ENCODE data around the gene RNF114.
"Not testable (repeated sequence)": the region's sequence is repeated elsewhere in the genome, so short reads cannot be mapped to it uniquely, and the experiment has no call there.

Gene RNF114

DNA sequence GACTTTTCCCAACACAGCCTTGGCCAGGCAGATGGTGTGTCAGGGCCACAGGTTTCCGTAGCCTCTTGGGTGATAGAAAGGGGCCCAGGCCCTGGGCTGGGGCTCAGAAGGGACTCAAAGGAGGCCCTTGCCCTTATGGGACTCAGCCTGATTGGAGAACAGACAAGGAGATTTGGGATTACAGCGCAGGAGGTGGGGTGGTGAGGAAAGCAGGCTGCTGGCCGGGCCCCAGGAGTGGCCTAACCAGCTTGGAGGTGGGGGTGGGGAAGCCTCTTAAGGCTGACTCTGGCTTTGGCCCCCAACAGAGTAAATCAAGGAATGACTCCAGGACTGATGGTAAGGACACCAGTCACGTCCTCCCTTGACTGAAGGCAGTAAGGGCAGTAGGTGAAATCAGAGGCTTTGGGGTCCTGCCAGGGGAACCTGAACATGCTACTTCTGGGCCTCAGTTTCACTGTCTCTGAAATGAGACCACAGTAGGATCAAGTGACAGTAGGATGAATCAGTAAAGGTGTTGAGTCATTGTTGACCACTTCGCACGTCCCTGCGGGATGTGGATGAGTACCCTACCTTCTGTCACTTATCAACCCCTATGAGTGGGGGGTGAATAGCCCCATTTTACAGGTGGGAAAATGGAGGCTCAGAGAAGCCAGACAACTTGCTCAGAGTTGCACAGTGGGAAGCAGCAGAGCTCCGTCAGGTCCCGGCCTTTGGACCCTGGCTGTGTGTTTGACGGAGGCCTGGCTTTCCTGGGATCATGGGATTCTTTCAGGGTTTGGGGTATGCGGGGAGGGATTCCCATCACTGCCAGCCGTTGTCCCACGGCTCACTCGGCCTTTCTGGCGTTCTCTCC is 51.0 kb downstream of the RNF114 start:
- DNase-seq, result no peak

DNA sequence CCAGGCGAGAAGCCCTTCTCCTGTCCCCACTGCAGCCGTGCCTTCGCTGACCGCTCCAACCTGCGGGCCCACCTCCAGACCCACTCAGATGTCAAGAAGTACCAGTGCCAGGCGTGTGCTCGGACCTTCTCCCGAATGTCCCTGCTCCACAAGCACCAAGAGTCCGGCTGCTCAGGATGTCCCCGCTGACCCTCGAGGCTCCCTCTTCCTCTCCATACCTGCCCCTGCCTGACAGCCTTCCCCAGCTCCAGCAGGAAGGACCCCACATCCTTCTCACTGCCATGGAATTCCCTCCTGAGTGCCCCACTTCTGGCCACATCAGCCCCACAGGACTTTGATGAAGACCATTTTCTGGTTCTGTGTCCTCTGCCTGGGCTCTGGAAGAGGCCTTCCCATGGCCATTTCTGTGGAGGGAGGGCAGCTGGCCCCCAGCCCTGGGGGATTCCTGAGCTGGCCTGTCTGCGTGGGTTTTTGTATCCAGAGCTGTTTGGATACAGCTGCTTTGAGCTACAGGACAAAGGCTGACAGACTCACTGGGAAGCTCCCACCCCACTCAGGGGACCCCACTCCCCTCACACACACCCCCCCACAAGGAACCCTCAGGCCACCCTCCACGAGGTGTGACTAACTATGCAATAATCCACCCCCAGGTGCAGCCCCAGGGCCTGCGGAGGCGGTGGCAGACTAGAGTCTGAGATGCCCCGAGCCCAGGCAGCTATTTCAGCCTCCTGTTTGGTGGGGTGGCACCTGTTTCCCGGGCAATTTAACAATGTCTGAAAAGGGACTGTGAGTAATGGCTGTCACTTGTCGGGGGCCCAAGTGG is 51.9 kb downstream of the RNF114 start:
- DNase-seq, result no peak

DNA sequence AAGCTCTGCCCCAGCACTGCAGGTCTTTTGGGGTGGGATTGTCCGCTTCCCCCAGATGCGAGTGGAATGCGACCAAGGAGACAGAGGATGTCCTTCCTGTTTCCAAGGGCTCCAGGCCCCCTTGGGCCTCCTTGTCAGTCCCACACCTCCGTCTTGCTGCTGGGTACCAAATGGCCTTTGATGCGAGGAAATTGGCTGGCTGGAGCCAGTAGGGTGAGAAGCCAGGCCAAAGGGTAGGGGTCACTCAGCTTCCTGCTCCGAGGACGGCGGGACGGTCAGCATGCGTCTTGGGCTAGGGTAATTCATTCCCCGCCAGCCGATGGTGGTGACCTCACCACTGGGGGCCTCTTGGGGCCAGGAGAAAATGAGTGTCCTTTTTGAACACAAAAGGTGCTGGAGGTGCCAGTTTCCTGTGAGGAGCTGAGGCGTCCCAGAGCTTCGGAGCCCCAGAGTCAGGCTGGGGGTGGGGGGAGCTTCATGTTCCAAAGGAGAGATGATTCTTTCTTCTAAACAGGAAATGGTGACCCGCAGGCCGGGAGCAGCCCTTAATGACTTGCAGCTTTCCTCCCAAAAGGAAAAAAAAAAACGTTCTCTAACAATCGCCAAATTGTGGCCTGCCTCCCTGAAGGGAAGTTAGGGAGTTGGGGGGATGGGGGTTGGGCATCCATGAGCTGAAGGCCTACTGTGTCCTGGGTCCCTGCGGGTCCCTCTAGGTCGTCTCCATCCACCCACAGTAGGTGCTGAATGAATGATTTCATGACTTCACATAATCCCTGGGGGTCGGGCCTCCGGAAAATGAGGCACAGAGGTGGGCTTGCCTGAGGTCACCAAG is 53.3 kb downstream of the RNF114 start:
- DNase-seq, result no peak

DNA sequence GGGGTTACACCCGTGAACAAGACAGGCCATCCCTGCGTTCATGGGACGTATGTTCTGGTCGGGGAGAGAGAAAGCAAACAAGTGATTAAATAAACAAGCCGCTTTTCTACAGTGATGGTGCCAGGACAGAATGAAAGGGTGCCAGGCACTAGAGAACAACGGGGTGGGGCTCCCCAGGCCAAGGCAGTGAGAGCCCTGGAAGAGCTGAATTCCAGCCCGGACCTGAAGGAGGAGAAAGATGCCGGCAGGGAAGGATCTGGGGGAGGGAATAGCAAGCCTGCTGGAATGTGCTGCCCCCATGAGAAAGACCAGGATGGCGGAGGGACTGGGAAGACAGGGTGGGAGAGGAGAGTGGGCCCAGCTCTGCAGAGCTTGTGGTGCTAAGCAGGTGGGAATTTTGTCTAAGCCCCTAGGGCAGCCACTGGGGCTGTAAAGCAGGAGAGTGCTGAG is 54.1 kb downstream of the RNF114 start:
- no peak for DNase-seq

DNA sequence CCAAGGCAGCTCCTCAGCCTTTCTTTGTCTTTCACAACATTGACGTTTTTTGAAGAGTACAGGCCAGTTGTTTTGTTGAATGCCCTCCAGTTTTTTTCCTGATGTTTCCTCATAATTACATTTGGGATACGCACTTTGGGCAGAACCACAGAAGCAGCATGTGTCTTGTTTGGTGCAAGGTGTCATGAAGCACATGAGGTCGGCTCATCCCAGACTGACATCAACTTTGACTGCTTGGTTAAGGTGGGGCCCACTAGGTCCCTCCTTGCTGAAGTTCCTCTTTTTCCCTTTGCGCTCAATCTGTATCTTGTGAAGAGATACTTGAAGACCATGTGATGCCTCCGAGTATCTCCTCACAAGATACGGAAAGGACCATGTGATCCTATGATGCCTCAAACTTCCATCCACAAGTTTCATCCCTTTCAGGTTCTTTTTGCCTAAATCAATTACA is 57.1 kb downstream of the RNF114 start:
- no peak for DNase-seq

DNA sequence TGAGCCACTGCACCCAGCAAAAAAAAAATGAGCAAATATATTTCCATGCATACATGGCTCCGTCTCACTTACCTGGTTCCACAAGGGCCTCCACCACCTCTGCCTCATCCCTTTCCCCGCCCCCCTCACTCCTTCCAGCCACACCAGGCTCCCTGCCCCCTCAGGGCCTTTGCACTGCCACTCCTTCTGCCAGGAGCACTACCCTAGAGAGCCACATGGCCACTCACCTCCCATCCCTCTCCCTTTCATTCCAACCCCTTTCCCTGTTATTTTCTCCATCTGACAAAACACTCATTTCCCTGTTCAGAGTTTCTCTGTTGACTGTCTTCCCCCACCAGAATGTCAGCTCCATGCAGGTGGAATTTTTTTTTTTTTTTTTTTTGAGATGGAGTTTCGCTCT is 59.4 kb downstream of the RNF114 start:
- no peak for DNase-seq

DNA sequence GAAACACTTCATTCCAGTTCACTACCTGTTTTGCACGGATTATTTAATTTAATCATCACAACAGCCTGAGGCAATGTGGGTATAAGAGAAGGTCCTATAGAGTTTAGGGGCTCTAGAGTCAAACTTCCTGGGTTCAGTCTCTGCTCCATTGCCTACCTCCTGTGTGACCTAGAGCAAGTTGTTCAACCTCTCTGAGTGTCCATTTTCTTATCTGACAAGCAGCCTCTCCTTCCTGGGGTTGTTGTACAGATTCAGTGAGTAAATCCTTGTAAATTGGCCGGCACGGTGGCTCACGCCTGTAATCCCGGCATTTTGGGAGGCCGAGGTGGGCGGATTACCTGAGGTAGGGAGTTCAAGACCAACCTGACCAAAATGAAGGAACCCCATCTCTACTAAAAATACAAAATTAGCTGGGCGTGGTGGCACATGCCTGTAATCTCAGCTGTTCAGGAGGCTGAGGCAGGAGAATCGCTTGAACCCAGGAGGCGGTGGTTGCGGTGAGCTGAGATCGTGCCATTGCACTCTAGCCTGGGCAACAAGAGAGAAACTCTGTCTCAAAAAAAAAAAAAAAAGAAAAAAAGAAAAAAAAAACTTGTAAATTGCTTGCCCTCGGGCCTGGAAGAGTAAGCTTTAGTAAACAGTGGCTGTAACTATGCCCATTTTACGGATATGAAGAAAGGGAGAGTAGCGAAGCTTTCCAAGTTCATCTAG is 62.4 kb downstream of the RNF114 start:
- not testable (repeated sequence) for DNase-seq

DNA sequence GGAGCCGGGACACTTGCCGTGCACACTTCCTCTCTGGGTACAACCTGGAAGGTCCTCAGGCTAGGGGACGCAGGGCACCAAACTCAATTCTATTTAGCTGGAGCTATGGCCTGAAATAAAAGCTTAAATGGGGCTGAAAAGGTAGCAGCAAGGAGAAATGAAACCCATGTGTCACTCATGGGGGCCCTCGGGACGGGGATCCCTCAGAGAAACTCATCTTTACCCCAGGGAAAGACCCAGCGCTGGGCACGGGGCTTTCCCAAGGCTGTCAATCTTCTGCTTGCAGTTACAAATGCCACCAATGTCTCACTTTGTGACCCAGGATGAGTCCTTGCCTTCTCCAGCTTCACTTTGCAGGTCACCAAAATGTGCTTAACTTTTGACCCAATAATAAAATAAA is 63.1 kb downstream of the RNF114 start:
- DNase-seq, result peak; percentile 29

DNA sequence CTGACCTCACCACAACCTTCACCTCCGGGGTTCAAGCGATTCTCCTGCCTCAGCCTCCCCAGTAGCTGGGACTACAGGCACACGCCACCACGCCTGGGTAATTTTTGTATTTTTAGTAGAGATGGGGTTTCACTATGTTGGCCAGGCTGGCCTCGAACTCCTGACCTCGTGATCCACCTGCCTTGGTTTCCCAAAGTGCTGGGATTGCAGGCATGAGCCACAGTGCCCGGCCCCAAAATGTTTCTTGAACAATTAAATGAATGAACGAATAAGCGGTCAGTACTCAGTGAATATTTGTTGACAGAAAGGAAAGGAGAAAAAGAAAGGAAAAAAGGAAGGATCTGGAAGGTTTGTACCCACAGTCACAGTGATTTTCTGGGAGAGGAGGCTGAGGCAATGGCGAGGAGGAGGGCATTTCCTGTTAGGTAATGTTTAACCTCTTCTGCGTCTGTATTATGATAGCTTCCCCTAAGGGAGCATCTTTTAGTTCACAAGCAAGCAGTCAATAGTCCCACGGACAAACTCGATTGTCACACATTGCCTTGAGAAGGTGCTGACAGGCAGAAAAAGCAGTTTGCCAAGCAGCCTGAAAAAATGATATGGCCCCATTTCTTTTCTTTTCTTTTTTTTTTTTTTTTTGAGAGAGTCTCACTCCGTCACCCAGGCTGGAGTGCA is 64.5 kb downstream of the RNF114 start:
- DNase-seq, result not testable (repeated sequence)

DNA sequence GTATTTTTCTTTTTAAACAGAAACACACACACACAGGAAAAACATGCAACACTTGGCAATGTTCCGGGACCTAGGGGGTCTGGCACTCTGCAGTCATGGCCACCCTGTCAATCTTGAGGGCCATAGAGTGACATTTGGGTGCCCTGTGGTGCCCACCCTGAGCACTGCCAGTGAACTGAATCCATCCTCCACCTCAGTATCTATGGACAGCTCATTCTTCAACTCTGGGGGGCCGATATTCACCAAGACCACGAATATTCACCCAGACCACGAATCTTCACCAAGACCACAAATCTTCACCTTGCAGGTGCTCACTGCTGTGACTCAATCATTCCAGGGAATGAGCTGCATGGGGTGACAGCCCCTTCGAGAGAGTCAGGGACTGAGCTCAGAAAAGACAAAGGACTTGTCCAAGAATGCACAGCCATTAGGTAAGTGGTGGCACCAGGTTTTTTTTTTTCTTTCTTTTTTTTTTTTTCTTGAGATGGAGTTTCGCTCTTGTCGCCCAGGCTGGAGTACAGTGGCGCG is 65.7 kb downstream of the RNF114 start:
- DNase-seq, result no peak

DNA sequence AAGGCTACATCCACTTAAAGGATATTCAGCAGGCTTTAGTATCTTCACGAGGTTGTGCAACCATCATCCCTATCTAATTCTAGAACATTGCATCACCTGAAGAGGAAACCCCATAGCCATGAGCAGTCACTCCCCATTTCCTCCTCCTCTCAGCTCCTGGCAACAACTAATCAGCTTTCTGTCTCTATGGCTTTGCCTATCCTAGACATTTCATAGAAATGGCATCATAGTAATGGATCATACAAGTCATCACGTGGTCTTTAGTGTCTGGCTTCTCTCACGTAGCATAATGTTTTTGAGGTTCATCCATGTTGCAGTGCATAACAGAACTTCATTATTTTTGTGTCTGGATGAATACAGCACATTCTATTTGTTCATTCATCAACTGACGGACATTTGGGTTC is 67.1 kb downstream of the RNF114 start:
- DNase-seq, result no peak
